NCI-H774 (cell line): ENCODE measurements around the gene TYR.
A peak's percentile ranks its signal among the peaks of the same experiment; 100 is the strongest.
"Not testable (repeated sequence)": the region's sequence is repeated elsewhere in the genome, so short reads cannot be mapped to it uniquely, and the experiment has no call there.

Source experiments
- DNase-seq: peaks from one replicate; lab custom pipeline; 2025; lab: John Stamatoyannopoulos, UW

The TYR gene

GRCh38 chr11:89272540-89273088, 94.9 kb downstream of the TYR start:
- DNase-seq = not testable (repeated sequence)

- not testable (repeated sequence) for DNase-seq
Measured at GRCh38 chr11:89273220-89273619, 95.5 kb downstream of the TYR start.

GRCh38 chr11:89275966-89276365, 98.3 kb downstream of the TYR start:
- DNase-seq = no peak

GRCh38 chr11:89279176-89279575, 101.5 kb downstream of the TYR start:
- DNase-seq = no peak

- not testable (repeated sequence) for DNase-seq
Measured at GRCh38 chr11:89281032-89281677, 103.5 kb downstream of the TYR start.

GRCh38 chr11:89286601-89287000, 108.9 kb downstream of the TYR start:
- DNase-seq = not testable (repeated sequence)

GRCh38 chr11:89288004-89288403, 110.3 kb downstream of the TYR start:
- DNase-seq = not testable (repeated sequence)

GRCh38 chr11:89293965-89294679, 116.4 kb downstream of the TYR start:
- no peak for DNase-seq

- DNase-seq = not testable (repeated sequence)
Measured at GRCh38 chr11:89295023-89295422, 117.3 kb downstream of the TYR start.

GRCh38 chr11:89303029-89303428, 125.4 kb downstream of the TYR start:
- DNase-seq = not testable (repeated sequence)

GRCh38 chr11:89308272-89308671, 130.6 kb downstream of the TYR start:
- not testable (repeated sequence) for DNase-seq

GRCh38 chr11:89309321-89309985, 131.8 kb downstream of the TYR start:
- DNase-seq = not testable (repeated sequence)

- DNase-seq = peak; percentile 21
Measured at GRCh38 chr11:89310607-89311006, 132.9 kb downstream of the TYR start.

GRCh38 chr11:89321401-89321800, 143.7 kb downstream of the TYR start:
- no peak for DNase-seq

GRCh38 chr11:89327885-89328284, 150.2 kb downstream of the TYR start:
- no peak for DNase-seq

GRCh38 chr11:89331940-89332339, 154.3 kb downstream of the TYR start:
- DNase-seq = not testable (repeated sequence)

- DNase-seq = peak; percentile 70
Measured at GRCh38 chr11:89333704-89334103, 156.0 kb downstream of the TYR start.

GRCh38 chr11:89337100-89337650, 159.5 kb downstream of the TYR start:
- not testable (repeated sequence) for DNase-seq

- DNase-seq = not testable (repeated sequence)
Measured at GRCh38 chr11:89338073-89338472, 160.4 kb downstream of the TYR start.

- DNase-seq = not testable (repeated sequence)
Measured at GRCh38 chr11:89340450-89340849, 162.8 kb downstream of the TYR start.

GRCh38 chr11:89342880-89343572, 165.4 kb downstream of the TYR start:
- DNase-seq = not testable (repeated sequence)
